ENCODE results near the gene DFFB. TPM values are rescaled to one million over a fixed set of nuclear protein-coding genes. Genes with fewer than 3 reads are reported as not detected.

The DFFB gene
- total and polyA plus RNA-seq, 9 of the 15 experiments (the other 6 are each of a cell fraction or from before 2014, with no cell fraction given) = 2.3 to 15.8 (median 11.5) TPM

DNA sequence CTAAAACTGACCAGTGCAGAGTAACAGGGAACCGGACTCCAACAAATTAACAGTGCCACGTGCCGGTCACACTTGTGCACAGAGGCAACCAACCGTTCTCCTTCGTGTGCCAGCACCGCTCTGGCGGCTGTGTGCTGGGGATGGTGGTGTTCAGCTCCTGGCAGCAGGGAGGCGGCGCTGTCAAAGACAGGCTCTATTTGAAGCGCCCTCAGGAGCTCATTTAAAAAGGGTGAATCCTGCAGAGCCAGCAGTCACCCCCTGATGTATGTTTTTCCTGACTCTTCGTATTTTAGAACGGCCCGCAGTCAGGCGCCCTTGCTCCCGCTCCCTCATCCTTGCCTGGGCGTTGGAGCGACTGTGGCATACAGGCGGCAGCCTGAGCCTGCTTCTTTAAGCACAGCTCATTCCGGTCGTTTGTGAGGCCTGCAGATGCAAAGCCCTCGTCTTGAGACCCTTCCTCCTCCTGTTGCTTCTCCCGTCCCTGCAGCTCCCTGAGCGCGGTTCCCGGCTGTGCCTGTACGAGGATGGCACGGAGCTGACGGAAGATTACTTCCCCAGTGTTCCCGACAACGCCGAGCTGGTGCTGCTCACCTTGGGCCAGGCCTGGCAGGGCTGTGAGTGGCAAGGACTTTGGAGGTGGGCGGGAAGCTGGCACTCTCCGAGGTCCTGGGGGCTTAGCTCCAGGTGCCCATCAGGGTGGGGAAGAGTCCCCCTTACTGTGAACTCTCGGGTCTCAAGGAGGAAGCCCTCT, 1.1 kb downstream of the DFFB start (continued):
- TF ChIP-seq, protein P1, sequence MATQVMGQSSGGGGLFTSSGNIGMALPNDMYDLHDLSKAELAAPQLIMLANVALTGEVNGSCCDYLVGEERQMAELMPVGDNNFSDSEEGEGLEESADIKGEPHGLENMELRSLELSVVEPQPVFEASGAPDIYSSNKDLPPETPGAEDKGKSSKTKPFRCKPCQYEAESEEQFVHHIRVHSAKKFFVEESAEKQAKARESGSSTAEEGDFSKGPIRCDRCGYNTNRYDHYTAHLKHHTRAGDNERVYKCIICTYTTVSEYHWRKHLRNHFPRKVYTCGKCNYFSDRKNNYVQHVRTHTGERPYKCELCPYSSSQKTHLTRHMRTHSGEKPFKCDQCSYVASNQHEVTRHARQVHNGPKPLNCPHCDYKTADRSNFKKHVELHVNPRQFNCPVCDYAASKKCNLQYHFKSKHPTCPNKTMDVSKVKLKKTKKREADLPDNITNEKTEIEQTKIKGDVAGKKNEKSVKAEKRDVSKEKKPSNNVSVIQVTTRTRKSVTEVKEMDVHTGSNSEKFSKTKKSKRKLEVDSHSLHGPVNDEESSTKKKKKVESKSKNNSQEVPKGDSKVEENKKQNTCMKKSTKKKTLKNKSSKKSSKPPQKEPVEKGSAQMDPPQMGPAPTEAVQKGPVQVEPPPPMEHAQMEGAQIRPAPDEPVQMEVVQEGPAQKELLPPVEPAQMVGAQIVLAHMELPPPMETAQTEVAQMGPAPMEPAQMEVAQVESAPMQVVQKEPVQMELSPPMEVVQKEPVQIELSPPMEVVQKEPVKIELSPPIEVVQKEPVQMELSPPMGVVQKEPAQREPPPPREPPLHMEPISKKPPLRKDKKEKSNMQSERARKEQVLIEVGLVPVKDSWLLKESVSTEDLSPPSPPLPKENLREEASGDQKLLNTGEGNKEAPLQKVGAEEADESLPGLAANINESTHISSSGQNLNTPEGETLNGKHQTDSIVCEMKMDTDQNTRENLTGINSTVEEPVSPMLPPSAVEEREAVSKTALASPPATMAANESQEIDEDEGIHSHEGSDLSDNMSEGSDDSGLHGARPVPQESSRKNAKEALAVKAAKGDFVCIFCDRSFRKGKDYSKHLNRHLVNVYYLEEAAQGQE (IDR thresholded peaks at IDR 0.05; ENCODE audit: borderline replicate concordance) = 0 out of 2 replicates have a peak, but pooled peaks have one; percentile 4
- TF ChIP-seq, protein P1 (CRISPR knock-in tag; IDR thresholded peaks at IDR 0.05; ENCODE audit: low read depth) = no peak
- TF ChIP-seq, protein P2, sequence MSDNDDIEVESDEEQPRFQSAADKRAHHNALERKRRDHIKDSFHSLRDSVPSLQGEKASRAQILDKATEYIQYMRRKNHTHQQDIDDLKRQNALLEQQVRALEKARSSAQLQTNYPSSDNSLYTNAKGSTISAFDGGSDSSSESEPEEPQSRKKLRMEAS (CRISPR knock-in tag; IDR thresholded peaks at IDR 0.05) = peak; percentile 73
- TF ChIP-seq, protein P3, sequence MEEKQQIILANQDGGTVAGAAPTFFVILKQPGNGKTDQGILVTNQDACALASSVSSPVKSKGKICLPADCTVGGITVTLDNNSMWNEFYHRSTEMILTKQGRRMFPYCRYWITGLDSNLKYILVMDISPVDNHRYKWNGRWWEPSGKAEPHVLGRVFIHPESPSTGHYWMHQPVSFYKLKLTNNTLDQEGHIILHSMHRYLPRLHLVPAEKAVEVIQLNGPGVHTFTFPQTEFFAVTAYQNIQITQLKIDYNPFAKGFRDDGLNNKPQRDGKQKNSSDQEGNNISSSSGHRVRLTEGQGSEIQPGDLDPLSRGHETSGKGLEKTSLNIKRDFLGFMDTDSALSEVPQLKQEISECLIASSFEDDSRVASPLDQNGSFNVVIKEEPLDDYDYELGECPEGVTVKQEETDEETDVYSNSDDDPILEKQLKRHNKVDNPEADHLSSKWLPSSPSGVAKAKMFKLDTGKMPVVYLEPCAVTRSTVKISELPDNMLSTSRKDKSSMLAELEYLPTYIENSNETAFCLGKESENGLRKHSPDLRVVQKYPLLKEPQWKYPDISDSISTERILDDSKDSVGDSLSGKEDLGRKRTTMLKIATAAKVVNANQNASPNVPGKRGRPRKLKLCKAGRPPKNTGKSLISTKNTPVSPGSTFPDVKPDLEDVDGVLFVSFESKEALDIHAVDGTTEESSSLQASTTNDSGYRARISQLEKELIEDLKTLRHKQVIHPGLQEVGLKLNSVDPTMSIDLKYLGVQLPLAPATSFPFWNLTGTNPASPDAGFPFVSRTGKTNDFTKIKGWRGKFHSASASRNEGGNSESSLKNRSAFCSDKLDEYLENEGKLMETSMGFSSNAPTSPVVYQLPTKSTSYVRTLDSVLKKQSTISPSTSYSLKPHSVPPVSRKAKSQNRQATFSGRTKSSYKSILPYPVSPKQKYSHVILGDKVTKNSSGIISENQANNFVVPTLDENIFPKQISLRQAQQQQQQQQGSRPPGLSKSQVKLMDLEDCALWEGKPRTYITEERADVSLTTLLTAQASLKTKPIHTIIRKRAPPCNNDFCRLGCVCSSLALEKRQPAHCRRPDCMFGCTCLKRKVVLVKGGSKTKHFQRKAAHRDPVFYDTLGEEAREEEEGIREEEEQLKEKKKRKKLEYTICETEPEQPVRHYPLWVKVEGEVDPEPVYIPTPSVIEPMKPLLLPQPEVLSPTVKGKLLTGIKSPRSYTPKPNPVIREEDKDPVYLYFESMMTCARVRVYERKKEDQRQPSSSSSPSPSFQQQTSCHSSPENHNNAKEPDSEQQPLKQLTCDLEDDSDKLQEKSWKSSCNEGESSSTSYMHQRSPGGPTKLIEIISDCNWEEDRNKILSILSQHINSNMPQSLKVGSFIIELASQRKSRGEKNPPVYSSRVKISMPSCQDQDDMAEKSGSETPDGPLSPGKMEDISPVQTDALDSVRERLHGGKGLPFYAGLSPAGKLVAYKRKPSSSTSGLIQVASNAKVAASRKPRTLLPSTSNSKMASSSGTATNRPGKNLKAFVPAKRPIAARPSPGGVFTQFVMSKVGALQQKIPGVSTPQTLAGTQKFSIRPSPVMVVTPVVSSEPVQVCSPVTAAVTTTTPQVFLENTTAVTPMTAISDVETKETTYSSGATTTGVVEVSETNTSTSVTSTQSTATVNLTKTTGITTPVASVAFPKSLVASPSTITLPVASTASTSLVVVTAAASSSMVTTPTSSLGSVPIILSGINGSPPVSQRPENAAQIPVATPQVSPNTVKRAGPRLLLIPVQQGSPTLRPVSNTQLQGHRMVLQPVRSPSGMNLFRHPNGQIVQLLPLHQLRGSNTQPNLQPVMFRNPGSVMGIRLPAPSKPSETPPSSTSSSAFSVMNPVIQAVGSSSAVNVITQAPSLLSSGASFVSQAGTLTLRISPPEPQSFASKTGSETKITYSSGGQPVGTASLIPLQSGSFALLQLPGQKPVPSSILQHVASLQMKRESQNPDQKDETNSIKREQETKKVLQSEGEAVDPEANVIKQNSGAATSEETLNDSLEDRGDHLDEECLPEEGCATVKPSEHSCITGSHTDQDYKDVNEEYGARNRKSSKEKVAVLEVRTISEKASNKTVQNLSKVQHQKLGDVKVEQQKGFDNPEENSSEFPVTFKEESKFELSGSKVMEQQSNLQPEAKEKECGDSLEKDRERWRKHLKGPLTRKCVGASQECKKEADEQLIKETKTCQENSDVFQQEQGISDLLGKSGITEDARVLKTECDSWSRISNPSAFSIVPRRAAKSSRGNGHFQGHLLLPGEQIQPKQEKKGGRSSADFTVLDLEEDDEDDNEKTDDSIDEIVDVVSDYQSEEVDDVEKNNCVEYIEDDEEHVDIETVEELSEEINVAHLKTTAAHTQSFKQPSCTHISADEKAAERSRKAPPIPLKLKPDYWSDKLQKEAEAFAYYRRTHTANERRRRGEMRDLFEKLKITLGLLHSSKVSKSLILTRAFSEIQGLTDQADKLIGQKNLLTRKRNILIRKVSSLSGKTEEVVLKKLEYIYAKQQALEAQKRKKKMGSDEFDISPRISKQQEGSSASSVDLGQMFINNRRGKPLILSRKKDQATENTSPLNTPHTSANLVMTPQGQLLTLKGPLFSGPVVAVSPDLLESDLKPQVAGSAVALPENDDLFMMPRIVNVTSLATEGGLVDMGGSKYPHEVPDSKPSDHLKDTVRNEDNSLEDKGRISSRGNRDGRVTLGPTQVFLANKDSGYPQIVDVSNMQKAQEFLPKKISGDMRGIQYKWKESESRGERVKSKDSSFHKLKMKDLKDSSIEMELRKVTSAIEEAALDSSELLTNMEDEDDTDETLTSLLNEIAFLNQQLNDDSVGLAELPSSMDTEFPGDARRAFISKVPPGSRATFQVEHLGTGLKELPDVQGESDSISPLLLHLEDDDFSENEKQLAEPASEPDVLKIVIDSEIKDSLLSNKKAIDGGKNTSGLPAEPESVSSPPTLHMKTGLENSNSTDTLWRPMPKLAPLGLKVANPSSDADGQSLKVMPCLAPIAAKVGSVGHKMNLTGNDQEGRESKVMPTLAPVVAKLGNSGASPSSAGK (IDR thresholded peaks at IDR 0.05) = peak; percentile 75
- TF ChIP-seq RFX7 (CRISPR knock-in tag; IDR thresholded peaks at IDR 0.05) (no peak), L3MBTL2 (IDR thresholded peaks at IDR 0.05) (peak; percentile 73; the same call in 1 of the 2 replicates), HCFC1 (IDR thresholded peaks at IDR 0.05; ENCODE audit: low read depth, low read length) (0 out of 2 replicates have a peak, but pooled peaks have one; percentile 12)

Data from K562 (cell line).